Ovary (tissue), 9 donors: Measurements from ENCODE around the gene CHL1. TPM values are rescaled to one million over a fixed set of nuclear protein-coding genes. Genes with fewer than 3 reads are reported as not detected.

Source experiments
- DNase-seq, 5 donors: peaks; one replicate each; pipeline ENCODE4 v3.0.0-alpha.2; 2019 to 2020
- H3K27ac ChIP-seq, 2 donors: fragments of 200-600 bp; one replicate each; pipeline versions ENCODE4 v1.5.1 to v1.8.0; 2019 to 2022
- H3K27me3 ChIP-seq: fragments of 200-600 bp; one replicate; pipeline ENCODE4 v1.8.0; 2022
- H3K36me3 ChIP-seq: fragments of 200-600 bp; sonication (generic); one replicate; pipeline ENCODE4 v1.5.1; 2019
- H3K4me1 ChIP-seq: one replicate; pipeline ENCODE4 v1.8.1; 2013; ENCODE audit warnings: mild to moderate bottlenecking, moderate library complexity; ENCODE audit not compliant: insufficient read depth
- H3K4me3 ChIP-seq: fragments of 200-600 bp; sonication (generic); one replicate; pipeline ENCODE4 v1.5.1; 2017
- H3K9me3 ChIP-seq, 2 donors: fragments of 200-600 bp in 1 of 2; sonication (generic) in 1 of 2; one replicate each; pipeline versions ENCODE4 v1.5.1 to v1.8.1; 2013 to 2019; ENCODE audit warnings: mild to moderate bottlenecking in 1 of 2, moderate library complexity in 1 of 2
- EP300 ChIP-seq: sonication (generic); formaldehyde crosslinking; IDR thresholded peaks from one replicate; pipeline ENCODE4 v1.6.1; 2017; ENCODE audit warnings: antibody characterized with exemption
- POLR2A ChIP-seq: fragments of 450-650 bp; IDR thresholded peaks from one replicate; pipeline ENCODE4 v1.6.1; 2017; ENCODE audit warnings: antibody characterized with exemption, mild to moderate bottlenecking, moderate library complexity
- WGBS, 3 donors: extraction: QIAGEN DNeasy Blood & Tissue Kit in 1 of 3; methylation state at CpG; one replicate each; pipeline versions ENCODE4 v1.1.5 to v1.1.7; 2013 to 2017; 5-methylcytosine and 5-hydroxymethylcytosine counted together
- intact Hi-C, 4 donors: fragments of 100-400 bp; cut with DNase I; formaldehyde crosslinking; loops; one replicate each; pipeline versions ENCODE4 v1.11.0 to v1.15.1; 2022 to 2023
- polyA plus RNA-seq, 2 donors: library from polyadenylated mRNA; stranded (reverse); fragments of 200-250 nt in 1 of 2; fragments of 350-450 nt in 1 of 2; fragmentation: Illumina TruSeq in 1 of 2; extraction: RNeasy Lipid Tissue Mini Kit (QIAGEN cat#74804) in 1 of 2; gene quantifications; one replicate each; pipeline ENCODE4 v1.2.3, GENCODE V29; 2013 to 2014
- total RNA-seq, 7 donors: library from RNA; depleted of rRNA in 2 of 7; stranded (reverse); fragments of >200 nt in 2 of 7; fragmentation: NEBNext Ultra II Directional in 3 of 7; extraction: Animal tissue kit (Norgen Biotek cat#: 25700) in 3 of 7; gene quantifications; one replicate each; pipeline versions ENCODE4 v1.1.0 to v1.2.4, GENCODE V29; 2016 to 2023
- TF ChIP-seq, protein P1 (sequence below), 3 donors: fragments of 450-650 bp in 2 of 3; fragments of 200-600 bp in 1 of 3; IDR thresholded peaks; one replicate each; pipeline versions ENCODE4 v1.5.1 to v1.8.0; 2016 to 2022; ENCODE audit warnings: antibody characterized with exemption in 3 of 3, mild to moderate bottlenecking in 1 of 3
- donor health status: DM: no; HTN: no; CAD: no; lungs with moderate emphysema.
- donor health status: DM: no; HTN: no; CAD: no.
- donor health status: Bipolar disorder and iron deficiency.
- donor health status: DM: yes; HTN: yes; CAD: no.
- donor health status: DM: no; HTN: no; CAD: no.
- donor health status: DM: yes; HTN: yes; CAD: no.

CHL1 gene
- total and polyA plus RNA-seq, 9 donors = 20.8 to 101 (median 35.7) TPM

DNA sequence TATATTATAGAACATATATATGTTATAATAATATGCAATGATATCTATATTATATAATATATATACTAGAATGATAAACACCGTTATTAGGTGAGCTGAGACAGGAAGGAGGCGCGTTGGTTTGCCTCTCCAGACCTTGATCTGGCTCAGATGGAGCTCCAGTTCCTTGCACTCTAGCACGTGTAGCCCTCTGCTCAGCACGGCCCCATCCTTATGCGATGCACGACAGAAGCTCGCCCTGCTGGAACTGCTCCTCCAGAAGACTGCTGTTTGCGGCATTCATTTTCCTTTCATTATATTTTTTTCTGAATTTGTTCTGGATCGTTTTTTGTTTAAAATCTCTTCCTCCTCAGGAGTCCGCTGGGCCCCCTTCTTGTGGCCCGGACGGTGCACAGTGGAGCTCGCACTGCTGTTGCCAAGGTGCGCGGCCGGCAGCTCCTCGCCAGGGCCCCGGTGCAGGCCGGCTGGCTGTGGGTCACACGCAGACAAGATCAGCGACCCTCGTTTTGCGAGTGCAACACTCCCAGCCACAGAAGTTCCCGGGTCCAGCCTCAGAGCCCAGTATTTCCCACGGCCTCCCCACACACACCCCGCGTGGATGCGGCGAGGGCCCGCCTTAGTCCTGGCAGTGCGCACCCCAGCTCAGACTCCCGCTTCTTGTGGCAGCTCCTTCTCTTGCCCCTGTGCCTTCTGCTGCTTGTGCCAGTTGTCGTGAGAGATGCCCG, 112.2 kb downstream of the CHL1 start:
- no peak overlapping the region for H3K4me3 ChIP-seq
- intact Hi-C loops = no loop called here
- WGBS, 3 donors = 52 to 59% (median 52%) methylated on average over 35 of the region's 35 CpGs
- H3K27me3 ChIP-seq = no peaks in the 10 kb centered on the region
- TF ChIP-seq, protein P1, sequence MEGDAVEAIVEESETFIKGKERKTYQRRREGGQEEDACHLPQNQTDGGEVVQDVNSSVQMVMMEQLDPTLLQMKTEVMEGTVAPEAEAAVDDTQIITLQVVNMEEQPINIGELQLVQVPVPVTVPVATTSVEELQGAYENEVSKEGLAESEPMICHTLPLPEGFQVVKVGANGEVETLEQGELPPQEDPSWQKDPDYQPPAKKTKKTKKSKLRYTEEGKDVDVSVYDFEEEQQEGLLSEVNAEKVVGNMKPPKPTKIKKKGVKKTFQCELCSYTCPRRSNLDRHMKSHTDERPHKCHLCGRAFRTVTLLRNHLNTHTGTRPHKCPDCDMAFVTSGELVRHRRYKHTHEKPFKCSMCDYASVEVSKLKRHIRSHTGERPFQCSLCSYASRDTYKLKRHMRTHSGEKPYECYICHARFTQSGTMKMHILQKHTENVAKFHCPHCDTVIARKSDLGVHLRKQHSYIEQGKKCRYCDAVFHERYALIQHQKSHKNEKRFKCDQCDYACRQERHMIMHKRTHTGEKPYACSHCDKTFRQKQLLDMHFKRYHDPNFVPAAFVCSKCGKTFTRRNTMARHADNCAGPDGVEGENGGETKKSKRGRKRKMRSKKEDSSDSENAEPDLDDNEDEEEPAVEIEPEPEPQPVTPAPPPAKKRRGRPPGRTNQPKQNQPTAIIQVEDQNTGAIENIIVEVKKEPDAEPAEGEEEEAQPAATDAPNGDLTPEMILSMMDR (IDR thresholded peaks at IDR 0.05) = no peak
- TF ChIP-seq POLR2A (no peak), EP300 (no peak)
- H3K4me1 ChIP-seq = peaks cover 3% of the 10 kb centered on the region
- no peak for DNase-seq
- no peaks in the 10 kb centered on the region for H3K36me3 ChIP-seq
- H3K9me3 ChIP-seq = no peaks in the 10 kb centered on the region
- no peak overlapping the region for H3K27ac ChIP-seq

DNA sequence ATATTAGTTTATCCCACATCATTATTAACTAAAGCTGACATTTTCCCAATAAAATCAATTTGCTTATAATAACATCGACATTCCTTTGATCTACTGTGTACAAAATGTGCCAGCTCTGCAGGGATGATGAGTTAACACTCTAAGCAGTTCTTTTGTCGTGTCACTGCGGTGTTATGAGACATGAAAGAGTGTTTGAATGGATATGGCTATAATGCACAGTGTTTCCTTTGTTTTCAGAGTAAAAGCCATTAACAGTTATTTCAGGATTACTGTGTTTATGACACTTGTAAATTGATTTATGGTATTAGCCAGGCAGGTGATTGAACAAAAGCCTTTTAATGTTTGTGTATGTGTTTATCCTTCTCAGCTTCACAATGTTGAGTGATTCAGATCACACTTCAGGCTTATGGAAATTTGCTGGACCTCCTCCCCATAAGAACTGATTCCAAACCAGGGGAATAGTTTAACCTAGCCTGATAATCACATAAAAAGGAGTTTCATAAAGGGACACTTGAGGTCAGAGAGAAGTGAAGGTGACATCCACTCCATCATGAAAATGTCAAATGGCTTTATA, 115.7 kb downstream of the CHL1 start:
- TF ChIP-seq EP300 (no peak), POLR2A (no peak)
- TF ChIP-seq, protein P1 (IDR thresholded peaks at IDR 0.05) = no peak
- Histone ChIP-seq H3K27me3 (no peaks in the 10 kb centered on the region), H3K4me3 (no peak overlapping the region), H3K9me3 (no peaks in the 10 kb centered on the region), H3K36me3 (no peaks in the 10 kb centered on the region), H3K27ac (no peak overlapping the region), H3K4me1 (peaks cover 3% of the 10 kb centered on the region)
- 89 to 92% (median 91%) methylated on average over 3 of the region's 3 CpGs for WGBS, 3 donors
- intact Hi-C loops = no loop called here
- no peak for DNase-seq

DNA sequence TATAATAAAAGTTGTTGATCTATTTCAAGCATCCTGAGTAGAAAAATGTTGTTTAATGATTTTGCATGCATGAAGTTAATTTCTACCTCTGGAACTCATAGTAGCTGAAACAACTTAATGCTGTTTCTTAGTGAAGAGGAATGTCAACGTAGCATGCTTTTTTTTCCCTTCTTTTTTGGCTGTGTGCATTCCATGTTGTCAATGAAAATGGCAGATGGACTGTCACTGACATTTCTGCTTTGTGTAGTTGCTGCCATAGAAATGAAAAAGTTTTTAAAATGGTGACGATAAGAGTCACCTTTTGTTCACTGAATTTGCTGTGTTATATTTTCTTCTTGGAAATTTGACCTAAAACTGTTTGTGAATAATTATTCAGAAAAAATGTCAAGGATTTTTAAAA, 116.3 kb downstream of the CHL1 start:
- TF ChIP-seq, protein P1 (IDR thresholded peaks at IDR 0.05) = no peak
- TF ChIP-seq POLR2A = no peak
- no peak for TF ChIP-seq EP300
- H3K27me3 ChIP-seq = no peaks in the 10 kb centered on the region
- intact Hi-C loops = no loop called here
- DNase-seq = no peak
- 10 to 34% (median 22%) methylated on average over 2 of the region's 2 CpGs for WGBS, 3 donors
- no peak overlapping the region for H3K27ac ChIP-seq
- peaks cover 3% of the 10 kb centered on the region for H3K4me1 ChIP-seq
- H3K4me3 ChIP-seq = no peak overlapping the region
- H3K36me3 ChIP-seq = no peaks in the 10 kb centered on the region
- no peaks in the 10 kb centered on the region for H3K9me3 ChIP-seq

DNA sequence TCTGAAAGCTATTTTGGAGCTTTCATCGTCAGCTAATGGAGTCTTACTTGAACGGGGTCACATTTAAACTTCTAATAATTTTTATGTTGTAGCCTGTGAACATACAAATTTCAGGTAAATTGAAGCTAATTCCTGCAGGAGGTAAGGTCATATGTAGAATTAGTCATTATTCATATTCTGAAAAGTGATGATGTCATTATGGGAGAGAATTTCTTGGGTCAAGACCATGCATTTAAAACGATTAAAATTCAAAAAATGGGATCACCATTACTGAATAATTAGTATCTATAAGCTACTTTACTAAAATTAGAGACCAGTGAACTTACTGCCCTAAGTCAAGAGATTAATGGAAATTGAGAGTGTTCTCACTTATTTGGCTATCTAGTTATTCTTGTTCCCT, 120.4 kb downstream of the CHL1 start:
- Histone ChIP-seq H3K4me1 (peaks cover 3% of the 10 kb centered on the region), H3K27ac (no peak overlapping the region), H3K36me3 (no peaks in the 10 kb centered on the region), H3K9me3 (no peaks in the 10 kb centered on the region), H3K4me3 (no peak overlapping the region), H3K27me3 (no peaks in the 10 kb centered on the region)
- no peak for TF ChIP-seq POLR2A
- intact Hi-C loops = no loop called here
- WGBS, 3 donors = 86 to 94% (median 86%) methylated on average over 3 of the region's 3 CpGs
- no peak for DNase-seq

DNA sequence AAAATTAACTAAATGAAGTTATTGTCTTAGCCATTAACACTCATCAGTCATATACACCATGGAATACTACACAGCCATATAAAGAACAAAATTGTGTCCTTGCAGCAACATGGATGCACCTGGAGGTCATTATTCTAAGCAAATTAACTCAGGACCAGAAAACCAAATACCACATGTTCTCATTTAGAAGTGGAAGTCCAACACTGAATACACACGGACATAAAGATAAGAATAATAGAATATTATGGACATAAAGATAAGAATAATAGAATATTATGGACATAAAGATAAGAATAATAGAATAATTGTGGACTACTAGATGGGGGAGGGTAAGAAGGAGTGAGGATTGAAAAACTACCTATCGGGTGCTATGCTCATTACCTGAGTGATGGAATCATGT, 122.3 kb downstream of the CHL1 start:
- TF ChIP-seq, protein P1 (IDR thresholded peaks at IDR 0.05) = no peak
- TF ChIP-seq POLR2A (no peak), EP300 (no peak)
- no peak overlapping the region for H3K4me3 ChIP-seq
- H3K4me1 ChIP-seq = no peaks in the 10 kb centered on the region
- H3K9me3 ChIP-seq = no peaks in the 10 kb centered on the region
- no peak overlapping the region for H3K27ac ChIP-seq
- intact Hi-C loops = no loop called here
- WGBS, 3 donors = 73 to 83% (median 83%) methylated on average over 2 of the region's 2 CpGs
- DNase-seq = no peak
- no peaks in the 10 kb centered on the region for H3K27me3 ChIP-seq
- no peaks in the 10 kb centered on the region for H3K36me3 ChIP-seq
